Stimulated activated CD4-positive, alpha-beta T cell treated with anti-CD3 and anti-CD28 coated beads, TNF-alpha, amount 100 ng/mL, for 48 hours (primary cell): ENCODE results near the gene TLCD4.
"Not testable (repeated sequence)": the region's sequence is repeated elsewhere in the genome, so short reads cannot be mapped to it uniquely, and the experiment has no call there.

Experiments
- DNase-seq, 3 donors: peaks; one replicate each; pipeline ENCODE4 v3.0.0-alpha.2; 2020; ENCODE audit warnings: low read depth in 3 of 3

The TLCD4 gene

GRCh38 chr1:95146637-95147036 lies 29.5 kb downstream of the TLCD4 start:
- DNase-seq, result no peak

- no peak for DNase-seq
Observed at GRCh38 chr1:95154096-95154495, 36.9 kb downstream of the TLCD4 start.

GRCh38 chr1:95165569-95165968 lies 48.4 kb downstream of the TLCD4 start:
- not testable (repeated sequence) for DNase-seq
